Osteocyte (in vitro differentiated cells): ENCODE measurements around the gene PDIK1L. TPM values are rescaled to one million over a fixed set of nuclear protein-coding genes. Genes with fewer than 3 reads are reported as not detected.

Experiments used
- DNase-seq: peaks from one replicate; pipeline ENCODE4 v3.0.0; 2021; ENCODE audit warnings: mixed read lengths; ENCODE audit not compliant: unreplicated experiment; ENCODE audit errors: extremely low spot score
- H3K27ac Mint-ChIP-seq: one replicate; pipeline ENCODE4 v1.8.0; 2021; ENCODE audit warnings: mild to moderate bottlenecking, mixed read lengths; ENCODE audit not compliant: unreplicated experiment
- H3K27me3 Mint-ChIP-seq: one replicate; pipeline ENCODE4 v1.8.0; 2021; ENCODE audit warnings: mixed read lengths; ENCODE audit not compliant: unreplicated experiment
- H3K36me3 Mint-ChIP-seq: one replicate; pipeline ENCODE4 v1.8.0; 2021; ENCODE audit warnings: mixed read lengths; ENCODE audit not compliant: unreplicated experiment
- H3K4me1 Mint-ChIP-seq: one replicate; pipeline ENCODE4 v1.8.0; 2021; ENCODE audit warnings: mixed read lengths; ENCODE audit not compliant: unreplicated experiment
- H3K4me3 Mint-ChIP-seq: one replicate; pipeline ENCODE4 v1.8.0; 2021; ENCODE audit warnings: mild to moderate bottlenecking, moderate library complexity, mixed read lengths; ENCODE audit not compliant: unreplicated experiment
- H3K9me3 Mint-ChIP-seq: one replicate; pipeline ENCODE4 v1.8.0; 2021; ENCODE audit warnings: mixed read lengths; ENCODE audit not compliant: unreplicated experiment
- CTCF ChIP-seq: fragments of 200-600 bp; sonication (generic); IDR thresholded peaks from 2 replicates; pipeline ENCODE4 v1.5.0; 2021; ENCODE audit warnings: antibody characterized with exemption, mild to moderate bottlenecking, moderate library complexity
- total RNA-seq: library from RNA; stranded (reverse); gene quantifications from 2 replicates; pipeline ENCODE4 v1.2.1, GENCODE V29; 2021

PDIK1L gene
- total RNA-seq, 1 donor from 2014 or later: 7.8 TPM

GRCh38 chr1:26169198-26169554 is 57.6 kb downstream of the PDIK1L start:
- no peak for TF ChIP-seq CTCF

GRCh38 chr1:26169669-26170471 is 58.2 kb downstream of the PDIK1L start, which contains the start of gene ZNF593:
TSS of gene ZNF593 (plus strand) at chr1:26169908. CDS start at chr1:26169984, 76 bp downstream.
- peak; percentile 89 for TF ChIP-seq CTCF
- H3K4me3 Mint-ChIP-seq: peak within 1 kb of the TSS; percentile 88
- H3K27ac Mint-ChIP-seq: peak within 1 kb of the TSS; percentile 86
- peaks cover 13% of the 10 kb centered on the region for H3K4me1 Mint-ChIP-seq
- peak; percentile 97 for DNase-seq
- no peaks in the 10 kb centered on the region for H3K9me3 Mint-ChIP-seq
- no peaks in the 10 kb centered on the region for H3K36me3 Mint-ChIP-seq
- H3K27me3 Mint-ChIP-seq: no peaks in the 10 kb centered on the region

More at GRCh38 chr1:26169198-26169554, 57.6 kb downstream of the PDIK1L start:
- no peaks in the 10 kb centered on the region for H3K36me3 Mint-ChIP-seq
- H3K4me3 Mint-ChIP-seq: peak overlapping the region; percentile 57
- H3K27ac Mint-ChIP-seq: peak overlapping the region; percentile 56
- no peak for DNase-seq
- no peaks in the 10 kb centered on the region for H3K27me3 Mint-ChIP-seq
- no peaks in the 10 kb centered on the region for H3K9me3 Mint-ChIP-seq
- H3K4me1 Mint-ChIP-seq: peaks cover 17% of the 10 kb centered on the region

- Mint-ChIP-seq H3K4me3 (peak overlapping the region; percentile 88), H3K9me3 (no peaks in the 10 kb centered on the region), H3K27me3 (no peaks in the 10 kb centered on the region), H3K4me1 (peaks cover 8% of the 10 kb centered on the region), H3K27ac (peak overlapping the region; percentile 86), H3K36me3 (no peaks in the 10 kb centered on the region)
- DNase-seq: no peak
- TF ChIP-seq CTCF: no peak
These were observed 58.8 kb downstream of the PDIK1L start for GRCh38 chr1:26170472-26170821.

- H3K27ac Mint-ChIP-seq: no peak within 1 kb of the TSS
These were observed 59.8 kb downstream of the PDIK1L start, which contains the start of gene ZNF593OS for GRCh38 chr1:26171084-26172072. TSS of gene ZNF593OS (minus strand) at chr1:26171832. CDS start at chr1:26171661, 171 bp downstream.

More at GRCh38 chr1:26171084-26172072, 59.8 kb downstream of the PDIK1L start, which contains the start of gene ZNF593OS:
- no peaks in the 10 kb centered on the region for H3K36me3 Mint-ChIP-seq
- H3K27me3 Mint-ChIP-seq: no peaks in the 10 kb centered on the region
- no peak for DNase-seq
- no peak for TF ChIP-seq CTCF
- no peaks in the 10 kb centered on the region for H3K9me3 Mint-ChIP-seq
- peak within 1 kb of the TSS; percentile 88 for H3K4me3 Mint-ChIP-seq
- H3K4me1 Mint-ChIP-seq: peaks cover 6% of the 10 kb centered on the region

Other genes with a start within 250 kb of the PDIK1L start
- gene PAQR7, start 236.1 kb upstream of the PDIK1L start, total RNA-seq: 11.0 and 11.6 TPM in 2 replicates
- 238 and 255 TPM in 2 replicates for gene STMN1, start 205.4 kb upstream of the PDIK1L start, total RNA-seq
- 8.4 and 10.4 TPM in 2 replicates for gene PAFAH2, start 113.8 kb upstream of the PDIK1L start, total RNA-seq
- 0.30 and 0.34 TPM in 2 replicates for gene EXTL1, start 90.0 kb upstream of the PDIK1L start, total RNA-seq
- not detected in 2 replicates for gene SLC30A2, start 65.7 kb upstream of the PDIK1L start, total RNA-seq
- gene TRIM63, start 44.2 kb upstream of the PDIK1L start, total RNA-seq: 0.21 TPM in 1 of 2 replicates, not detected in the other
- gene FAM110D, start 47.3 kb downstream of the PDIK1L start, total RNA-seq: not detected in 2 replicates
- not detected in 2 replicates for gene C1orf232, start 57.1 kb downstream of the PDIK1L start, total RNA-seq
- gene ZNF593, start 58.1 kb downstream of the PDIK1L start, total RNA-seq: 26.8 and 28.6 TPM in 2 replicates
- gene ZNF593OS, start 60.0 kb downstream of the PDIK1L start, total RNA-seq: not detected in 2 replicates
- gene CNKSR1, start 65.7 kb downstream of the PDIK1L start, total RNA-seq: 0.89 and 1.1 TPM in 2 replicates
- gene CATSPER4, start 78.8 kb downstream of the PDIK1L start, total RNA-seq: not detected in 2 replicates
- gene CEP85, start 122.4 kb downstream of the PDIK1L start, total RNA-seq: 16.5 and 17.7 TPM in 2 replicates
- 138 and 140 TPM in 2 replicates for gene SH3BGRL3, start 168.3 kb downstream of the PDIK1L start, total RNA-seq
- gene UBXN11, start 194.8 kb downstream of the PDIK1L start, total RNA-seq: 16.6 and 17.0 TPM in 2 replicates
- gene CD52, start 206.1 kb downstream of the PDIK1L start, total RNA-seq: not detected in 2 replicates
- gene CRYBG2, start 242.3 kb downstream of the PDIK1L start, total RNA-seq: not detected in 2 replicates